ENCODE results near the gene SMIM27. TPM values are rescaled to one million over a fixed set of nuclear protein-coding genes. Genes with fewer than 3 reads are reported as not detected.
A peak's percentile ranks its signal among the peaks of the same experiment; 100 is the strongest.

The SMIM27 gene
- total RNA-seq, 2 donors from 2014 or later: 5.7 to 6.8 TPM

DNA sequence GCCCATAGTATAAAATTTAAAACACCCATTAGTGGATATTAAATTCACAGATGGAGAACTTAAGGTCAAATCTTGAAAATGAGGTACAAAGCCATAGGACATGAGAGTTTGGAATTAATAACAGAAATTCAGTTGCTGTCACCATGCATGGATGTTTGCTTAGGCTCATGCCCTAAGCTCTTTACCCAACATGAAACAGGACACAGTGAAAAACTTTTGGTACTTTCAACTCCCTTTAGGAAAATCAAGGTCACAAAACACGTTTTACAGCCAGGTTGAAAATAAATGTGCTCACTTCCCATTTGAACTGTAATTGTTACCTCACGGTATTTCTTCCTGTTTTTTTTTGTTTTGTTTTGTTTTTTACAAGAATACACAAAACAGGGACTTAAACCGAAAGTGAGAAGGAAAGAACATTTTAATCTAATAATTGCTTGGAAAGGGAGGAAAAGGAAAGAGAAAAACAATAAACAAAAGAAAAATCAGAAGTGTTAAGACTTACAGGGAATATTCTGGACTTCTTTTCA is 6.3 kb downstream of the SMIM27 start:
- DNase-seq (ENCODE audit: low spot score): no peak
- H3K27ac ChIP-seq: no peak overlapping the region
- H3K27me3 ChIP-seq: no peaks in the 10 kb centered on the region
- no peak for TF ChIP-seq CTCF (IDR thresholded peaks at IDR 0.05)
- H3K36me3 ChIP-seq: no peaks in the 10 kb centered on the region
- H3K9me3 ChIP-seq: no peaks in the 10 kb centered on the region
- H3K4me1 ChIP-seq: peaks cover 0 to 8% of the 10 kb centered on the region in 2 donors
- H3K4me3 ChIP-seq: no peak overlapping the region

DNA sequence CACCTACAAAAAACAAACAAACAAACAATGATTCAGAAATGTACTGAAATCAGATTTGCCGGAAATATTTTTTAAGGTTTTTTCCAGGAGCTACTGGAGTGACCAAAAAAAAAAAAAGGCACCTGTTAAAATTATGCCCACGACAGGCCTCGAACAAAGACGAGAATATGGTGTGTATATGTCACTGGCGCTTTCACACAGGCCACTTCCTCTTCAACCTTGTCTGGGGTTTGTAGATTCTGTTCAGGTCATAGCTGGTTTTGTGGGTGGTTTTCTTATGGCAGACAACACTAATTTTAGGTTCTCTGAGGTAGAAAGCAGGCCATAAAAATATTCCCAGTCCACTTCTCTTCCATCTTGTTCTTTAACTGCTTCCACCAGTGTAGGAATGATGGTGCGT is 13.8 kb downstream of the SMIM27 start:
- Histone ChIP-seq H3K4me3 (no peak overlapping the region), H3K27me3 (no peaks in the 10 kb centered on the region), H3K27ac (no peak overlapping the region), H3K4me1 (peaks cover 0 to 12% of the 10 kb centered on the region in 2 donors), H3K36me3 (peaks cover 39% of the 10 kb centered on the region), H3K9me3 (no peaks in the 10 kb centered on the region)
- TF ChIP-seq CTCF (IDR thresholded peaks at IDR 0.05): no peak
- no peak for DNase-seq (ENCODE audit: low spot score)

- TF ChIP-seq CTCF (IDR thresholded peaks at IDR 0.05): no peak
- no peak overlapping the region for H3K4me3 ChIP-seq
- H3K36me3 ChIP-seq: peaks cover 39% of the 10 kb centered on the region
- H3K4me1 ChIP-seq: peaks cover 0 to 20% of the 10 kb centered on the region in 2 donors
- no peak overlapping the region for H3K27ac ChIP-seq
- no peaks in the 10 kb centered on the region for H3K9me3 ChIP-seq
- no peaks in the 10 kb centered on the region for H3K27me3 ChIP-seq
- DNase-seq (ENCODE audit: low spot score): no peak
Observed at GRCh38 chr9:32566770-32567169, 14.6 kb downstream of the SMIM27 start.

DNA sequence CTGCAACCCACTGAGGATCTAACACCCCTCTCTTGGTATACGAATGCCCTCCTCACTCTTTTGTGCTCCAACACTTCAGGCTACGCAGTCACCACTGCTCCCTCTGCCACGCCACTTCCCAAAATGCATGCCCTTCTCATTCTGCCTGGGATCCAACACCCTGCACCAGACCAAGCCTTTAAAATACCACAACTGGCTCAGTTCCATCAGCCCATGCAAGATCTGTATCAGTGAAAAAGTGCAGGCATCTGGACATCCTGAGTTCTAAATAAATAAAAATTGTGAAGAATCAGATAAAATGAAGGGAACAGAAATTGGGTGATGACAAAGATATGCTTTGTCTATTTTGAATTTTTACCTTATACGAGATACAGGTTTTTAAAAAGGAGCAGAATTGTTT is 18.1 kb downstream of the SMIM27 start:
- Histone ChIP-seq H3K27ac (no peak overlapping the region), H3K36me3 (peaks cover 31% of the 10 kb centered on the region)
- TF ChIP-seq CTCF (IDR thresholded peaks at IDR 0.05): no peak

GRCh38 chr9:32571969-32572899 is 20.1 kb downstream of the SMIM27 start:
- Histone ChIP-seq H3K4me1 (peaks cover 0 to 32% of the 10 kb centered on the region in 2 donors), H3K27me3 (no peaks in the 10 kb centered on the region), H3K9me3 (no peaks in the 10 kb centered on the region), H3K36me3 (peaks cover 12% of the 10 kb centered on the region), H3K27ac (peak overlapping the region; percentile 89 to 93), H3K4me3 (peak overlapping the region; percentile 77 to 92)
- peak; percentile 38 to 63 for TF ChIP-seq CTCF (IDR thresholded peaks at IDR 0.05)
- DNase-seq (ENCODE audit: low spot score): no peak

More for the DNA sequence above, 18.1 kb downstream of the SMIM27 start:
- no peak overlapping the region for H3K4me3 ChIP-seq
- peaks cover 0 to 32% of the 10 kb centered on the region in 2 donors for H3K4me1 ChIP-seq
- DNase-seq (ENCODE audit: low spot score): no peak
- H3K27me3 ChIP-seq: no peaks in the 10 kb centered on the region
- H3K9me3 ChIP-seq: no peaks in the 10 kb centered on the region

All from right atrium auricular region (tissue), 2 donors.